Omental fat pad (tissue), 4 donors: ENCODE data around the gene IGSF8. TPM values are rescaled to one million over a fixed set of nuclear protein-coding genes. Genes with fewer than 3 reads are reported as not detected.
"Not testable (repeated sequence)": the region's sequence is repeated elsewhere in the genome, so short reads cannot be mapped to it uniquely, and the experiment has no call there.

Experiments
- ATAC-seq: fragments of 150-250 bp; one replicate; pipeline ENCODE4 v1.9.1; 2016; ENCODE audit warnings: mild to moderate bottlenecking, moderate library complexity; ENCODE audit not compliant: low FRiP score
- DNase-seq: peaks from one replicate; pipeline ENCODE4 v3.0.0-alpha.2; 2019; ENCODE audit warnings: low spot score
- total RNA-seq, 4 donors: library from RNA; depleted of rRNA; stranded (reverse); fragments of >200 nt; gene quantifications; one replicate each; pipeline ENCODE4 v1.1.0, GENCODE V29; 2016
- TF ChIP-seq, protein P1 (sequence below), 3 donors: fragments of 450-650 bp; IDR thresholded peaks; one replicate each; pipeline ENCODE4 v1.5.1; 2016 to 2017; ENCODE audit warnings: antibody characterized with exemption in 3 of 3, mild to moderate bottlenecking in 3 of 3, moderate library complexity in 2 of 3

The IGSF8 gene
- total RNA-seq, 4 donors from 2014 or later = 17.5 to 20.5 (median 18.6) TPM

- ATAC-seq = no peak
- no peak for DNase-seq
- TF ChIP-seq, protein P1, sequence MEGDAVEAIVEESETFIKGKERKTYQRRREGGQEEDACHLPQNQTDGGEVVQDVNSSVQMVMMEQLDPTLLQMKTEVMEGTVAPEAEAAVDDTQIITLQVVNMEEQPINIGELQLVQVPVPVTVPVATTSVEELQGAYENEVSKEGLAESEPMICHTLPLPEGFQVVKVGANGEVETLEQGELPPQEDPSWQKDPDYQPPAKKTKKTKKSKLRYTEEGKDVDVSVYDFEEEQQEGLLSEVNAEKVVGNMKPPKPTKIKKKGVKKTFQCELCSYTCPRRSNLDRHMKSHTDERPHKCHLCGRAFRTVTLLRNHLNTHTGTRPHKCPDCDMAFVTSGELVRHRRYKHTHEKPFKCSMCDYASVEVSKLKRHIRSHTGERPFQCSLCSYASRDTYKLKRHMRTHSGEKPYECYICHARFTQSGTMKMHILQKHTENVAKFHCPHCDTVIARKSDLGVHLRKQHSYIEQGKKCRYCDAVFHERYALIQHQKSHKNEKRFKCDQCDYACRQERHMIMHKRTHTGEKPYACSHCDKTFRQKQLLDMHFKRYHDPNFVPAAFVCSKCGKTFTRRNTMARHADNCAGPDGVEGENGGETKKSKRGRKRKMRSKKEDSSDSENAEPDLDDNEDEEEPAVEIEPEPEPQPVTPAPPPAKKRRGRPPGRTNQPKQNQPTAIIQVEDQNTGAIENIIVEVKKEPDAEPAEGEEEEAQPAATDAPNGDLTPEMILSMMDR (IDR thresholded peaks at IDR 0.05) = no peak
Observed at GRCh38 chr1:160061369-160062229, 36.8 kb downstream of the IGSF8 start.

DNA sequence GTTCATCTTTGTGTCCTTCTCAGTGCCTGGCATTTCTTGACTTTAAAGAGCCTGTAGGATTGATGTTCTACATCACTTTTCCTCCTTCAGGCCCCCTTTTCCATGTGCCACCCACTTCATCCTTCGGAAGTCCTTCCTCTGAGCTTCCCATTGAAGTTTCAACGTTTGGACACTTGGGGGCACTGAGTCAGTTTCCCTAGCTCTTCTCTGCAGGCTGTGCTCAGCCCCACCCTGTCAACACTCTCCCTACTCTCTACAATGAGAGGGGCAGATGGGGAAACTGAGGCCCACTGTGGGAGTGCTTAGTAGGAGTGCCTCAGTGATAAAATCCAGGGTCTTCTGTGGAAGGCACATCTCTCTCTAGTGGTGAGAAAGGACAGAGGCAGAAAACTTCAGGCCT is 40.3 kb downstream of the IGSF8 start:
- ATAC-seq (no peak), DNase-seq (no peak)
- TF ChIP-seq, protein P1 (IDR thresholded peaks at IDR 0.05) = no peak

- no peak for ATAC-seq
- no peak for DNase-seq
- TF ChIP-seq, protein P1 (IDR thresholded peaks at IDR 0.05) = no peak
Observed at GRCh38 chr1:160056648-160057169, 41.7 kb downstream of the IGSF8 start.

DNA sequence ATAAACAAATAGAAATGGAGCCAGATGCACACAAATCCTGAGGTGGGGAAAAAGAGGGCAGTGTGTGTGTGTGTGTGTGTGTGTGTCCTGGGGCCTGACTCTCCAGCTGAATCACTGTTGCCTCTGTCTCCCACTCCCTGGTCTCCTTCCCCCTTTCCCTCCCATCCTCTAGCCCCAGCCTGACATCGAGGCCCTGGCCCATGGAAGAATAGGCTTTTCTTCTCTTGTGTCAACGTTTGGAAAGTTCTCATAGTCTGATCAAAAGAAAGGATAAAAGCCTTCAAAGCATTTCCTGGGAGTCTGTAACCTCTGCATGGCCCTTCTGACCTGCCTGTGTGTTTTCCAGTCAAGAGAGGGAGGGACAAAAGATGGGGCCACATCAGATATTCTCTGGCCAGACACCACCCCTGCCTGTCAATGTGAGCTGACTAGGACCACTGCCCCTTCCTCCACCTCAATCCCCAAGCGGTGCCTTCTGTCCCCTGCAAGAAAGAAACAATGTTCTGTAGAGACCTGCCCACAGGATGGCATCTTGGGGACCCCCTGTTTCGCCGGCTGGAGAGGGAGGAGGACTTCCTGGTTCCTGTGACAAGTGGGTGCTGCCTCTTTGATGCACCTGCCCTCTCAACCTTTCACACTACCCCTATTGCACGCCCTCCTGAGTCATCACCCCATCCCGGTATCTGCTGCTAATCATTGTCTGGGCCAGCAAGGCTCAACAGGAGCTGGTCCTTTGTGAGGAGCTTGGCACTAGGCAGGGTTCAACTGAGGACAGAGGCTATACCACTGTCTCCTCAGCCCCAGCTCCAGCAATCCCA is 44.7 kb downstream of the IGSF8 start:
- TF ChIP-seq, protein P1 (IDR thresholded peaks at IDR 0.05) = no peak
- DNase-seq (no peak), ATAC-seq (no peak)

GRCh38 chr1:160052936-160053335 is 45.5 kb downstream of the IGSF8 start:
- ATAC-seq = no peak
- no peak for DNase-seq
- TF ChIP-seq, protein P1 (IDR thresholded peaks at IDR 0.05) = no peak

DNA sequence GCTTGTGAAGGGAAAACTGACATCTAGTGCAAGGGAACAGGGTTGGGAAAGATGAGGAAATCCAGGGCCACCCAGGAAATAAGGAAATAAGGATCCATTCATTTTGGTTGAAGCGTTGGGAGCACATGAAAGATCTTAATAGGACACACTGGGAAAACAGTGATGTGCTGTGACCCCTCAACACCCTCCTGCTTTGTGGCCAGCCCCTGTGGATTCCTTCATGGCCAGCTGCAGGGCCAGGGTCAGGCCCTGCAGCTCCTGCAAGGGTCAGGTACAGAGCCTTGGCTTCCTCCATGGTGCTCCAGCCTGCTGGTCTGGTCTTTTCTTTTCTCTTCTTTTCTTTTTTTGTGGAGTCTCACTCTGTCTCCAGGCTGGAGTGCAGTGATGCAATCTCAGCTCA is 47.8 kb downstream of the IGSF8 start:
- TF ChIP-seq, protein P1 (IDR thresholded peaks at IDR 0.05) = no peak
- no peak for DNase-seq
- ATAC-seq = no peak

- not testable (repeated sequence) for DNase-seq, ATAC-seq
Observed at GRCh38 chr1:160050182-160050581, 48.2 kb downstream of the IGSF8 start.
